Cardiac septum (tissue), 1 donor: ENCODE measurements around the gene PYROXD2. TPM values are rescaled to one million over a fixed set of nuclear protein-coding genes. Genes with fewer than 3 reads are reported as not detected.
"Not testable (repeated sequence)": the region's sequence is repeated elsewhere in the genome, so short reads cannot be mapped to it uniquely, and the experiment has no call there.

Experiments
- DNase-seq: peaks from one replicate; pipeline ENCODE4 v3.0.0-alpha.2; 2020; ENCODE audit warnings: low spot score
- intact Hi-C: fragments of 100-400 bp; cut with DNase I; formaldehyde crosslinking; loops from one replicate; pipeline ENCODE4 v1.14.0; 2022
- total RNA-seq: library from RNA; stranded (reverse); fragmentation: NEBNext Ultra II Directional; extraction: Animal tissue kit (Norgen Biotek cat#: 25700); gene quantifications from one replicate; pipeline ENCODE4 v1.2.1, GENCODE V29; 2021
- donor health status: DM: no; HTN: no; CAD: no.

The PYROXD2 gene
- total RNA-seq, 1 donor from 2014 or later, result 11.7 TPM

- intact Hi-C loops, result no loop called here
- DNase-seq, result no peak
These were observed 14.5 kb downstream of the PYROXD2 start for GRCh38 chr10:98400482-98400881.

- DNase-seq, result no peak
- intact Hi-C loops, result loop anchor here (10.0 kb wide), 1 partner anchor 225 kb away; no protein-coding TSS in a partner anchor
These were observed 15.2 kb downstream of the PYROXD2 start for GRCh38 chr10:98399784-98400183.

- intact Hi-C loops, result loop anchor here (10.0 kb wide), 1 partner anchor 222 kb away; no protein-coding TSS in a partner anchor
- DNase-seq, result no peak
These were observed 17.8 kb downstream of the PYROXD2 start for GRCh38 chr10:98397089-98397600.

GRCh38 chr10:98396096-98397063 lies 18.6 kb downstream of the PYROXD2 start:
- DNase-seq, result no peak
- intact Hi-C loops, result loop anchor here (10.0 kb wide), 1 partner anchor 222 kb away; no protein-coding TSS in a partner anchor

GRCh38 chr10:98394851-98395440 lies 20.0 kb downstream of the PYROXD2 start:
- no peak for DNase-seq

GRCh38 chr10:98391578-98391991 lies 23.4 kb downstream of the PYROXD2 start:
- DNase-seq, result no peak
- intact Hi-C loops, result loop anchor here (10.0 kb wide), 1 partner anchor 217 kb away; no protein-coding TSS in a partner anchor

More at GRCh38 chr10:98394851-98395440, 20.0 kb downstream of the PYROXD2 start:
- intact Hi-C loops, result loop anchor here (10.0 kb wide), 1 partner anchor 220 kb away; no protein-coding TSS in a partner anchor

GRCh38 chr10:98391065-98391464 lies 23.9 kb downstream of the PYROXD2 start:
- intact Hi-C loops, result loop anchor here (10.0 kb wide), 1 partner anchor 216 kb away; no protein-coding TSS in a partner anchor

GRCh38 chr10:98390406-98390805 lies 24.6 kb downstream of the PYROXD2 start:
- DNase-seq, result no peak
- intact Hi-C loops, result loop anchor here (10.0 kb wide), 1 partner anchor 216 kb away; no protein-coding TSS in a partner anchor

More at GRCh38 chr10:98391065-98391464, 23.9 kb downstream of the PYROXD2 start:
- no peak for DNase-seq

- no peak for DNase-seq
- intact Hi-C loops, result no loop called here
These were observed 25.6 kb downstream of the PYROXD2 start for GRCh38 chr10:98389398-98389797.

- intact Hi-C loops, result no loop called here
- DNase-seq, result no peak
These were observed 26.8 kb downstream of the PYROXD2 start for GRCh38 chr10:98388101-98388655.

GRCh38 chr10:98384531-98385133 lies 30.4 kb downstream of the PYROXD2 start:
- intact Hi-C loops, result no loop called here
- no peak for DNase-seq

GRCh38 chr10:98383869-98384268 lies 31.1 kb downstream of the PYROXD2 start:
- intact Hi-C loops, result no loop called here

GRCh38 chr10:98383134-98383667 lies 31.8 kb downstream of the PYROXD2 start:
- DNase-seq, intact Hi-C loops: not testable (repeated sequence)

More at GRCh38 chr10:98383869-98384268, 31.1 kb downstream of the PYROXD2 start:
- DNase-seq, result no peak

GRCh38 chr10:98382691-98383101 lies 32.3 kb downstream of the PYROXD2 start:
- no peak for DNase-seq
- intact Hi-C loops, result no loop called here

GRCh38 chr10:98380493-98381339 lies 34.3 kb downstream of the PYROXD2 start:
- DNase-seq, result no peak
- intact Hi-C loops, result no loop called here

GRCh38 chr10:98378722-98379121 lies 36.3 kb downstream of the PYROXD2 start:
- intact Hi-C loops, result no loop called here
- DNase-seq, result no peak

- no peak for DNase-seq
- intact Hi-C loops, result no loop called here
These were observed 37.4 kb downstream of the PYROXD2 start for GRCh38 chr10:98377536-98377935.

GRCh38 chr10:98377001-98377400 lies 38.0 kb downstream of the PYROXD2 start:
- intact Hi-C loops, result no loop called here
- no peak for DNase-seq
